Measurements from ENCODE around the gene SNRNP70.

SNRNP70 gene

DNA sequence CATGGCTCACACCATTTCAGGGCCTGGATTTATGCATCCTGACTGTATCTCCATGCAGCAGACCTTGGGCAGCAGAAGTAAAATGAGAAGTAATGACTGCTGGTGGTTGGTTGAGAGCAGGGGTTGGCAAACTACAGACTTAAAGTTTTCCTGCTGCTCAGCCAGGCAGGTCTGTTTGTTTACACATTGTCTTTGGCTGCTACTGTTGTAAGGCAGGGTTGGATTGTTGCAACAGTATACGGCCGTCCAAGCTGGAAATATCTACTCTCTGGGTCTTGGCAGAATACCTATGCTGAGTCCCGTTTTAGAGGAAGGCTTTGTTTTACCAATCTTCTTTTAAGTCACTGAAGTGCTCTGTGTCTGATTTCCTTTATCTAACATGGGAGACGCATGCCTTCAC lies 13.5 kb downstream of the SNRNP70 start:
- 93 to 96% methylated on average over 4 of the region's 4 CpGs for WGBS, 2 experiments

DNA sequence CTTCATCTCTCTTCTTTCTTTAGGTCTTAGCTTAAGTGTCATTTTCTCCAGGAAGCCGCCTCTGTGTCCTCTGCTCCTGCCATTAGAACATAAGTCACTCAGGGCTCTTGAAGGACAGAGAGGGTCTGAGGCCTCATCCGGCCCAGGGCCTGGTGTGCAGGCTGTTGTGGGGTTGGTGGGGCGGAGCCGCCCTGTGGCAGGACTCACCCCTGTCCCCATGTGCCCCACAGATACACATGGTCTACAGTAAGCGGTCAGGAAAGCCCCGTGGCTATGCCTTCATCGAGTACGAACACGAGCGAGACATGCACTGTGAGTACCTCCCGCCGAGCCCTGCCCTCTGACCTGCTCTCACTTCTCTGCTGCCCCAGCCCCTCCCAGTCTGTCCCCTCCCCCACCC lies 15.9 kb downstream of the SNRNP70 start:
- WGBS, 2 experiments, result 90 to 94% methylated on average over 12 of the region's 12 CpGs
- Histone ChIP-seq H3K4me1 (ENCODE audit: control insufficient read depth, insufficient read depth, low read length) (no peaks in the 10 kb centered on the region), H3K27ac (ENCODE audit: insufficient read depth, low read depth, low read length, poor library complexity, severe bottlenecking) (no peak overlapping the region), H3K4me3 (ENCODE audit: insufficient read depth, low read depth, low read length) (no peak overlapping the region), H3K9me3 (ENCODE audit: control insufficient read depth, low read length) (no peaks in the 10 kb centered on the region), H3K36me3 (ENCODE audit: control insufficient read depth, insufficient read depth, low read length) (peaks cover 69% of the 10 kb centered on the region), H3K27me3 (ENCODE audit: control insufficient read depth, insufficient read depth, low read length, poor library complexity, severe bottlenecking) (no peaks in the 10 kb centered on the region)

More for the DNA sequence above, 13.5 kb downstream of the SNRNP70 start:
- Histone ChIP-seq H3K27me3 (ENCODE audit: control insufficient read depth, insufficient read depth, low read length, poor library complexity, severe bottlenecking) (no peaks in the 10 kb centered on the region), H3K4me1 (ENCODE audit: control insufficient read depth, insufficient read depth, low read length) (no peaks in the 10 kb centered on the region), H3K4me3 (ENCODE audit: insufficient read depth, low read depth, low read length) (no peak overlapping the region), H3K36me3 (ENCODE audit: control insufficient read depth, insufficient read depth, low read length) (peaks cover 62% of the 10 kb centered on the region), H3K9me3 (ENCODE audit: control insufficient read depth, low read length) (no peaks in the 10 kb centered on the region), H3K27ac (ENCODE audit: insufficient read depth, low read depth, low read length, poor library complexity, severe bottlenecking) (no peak overlapping the region)

DNA sequence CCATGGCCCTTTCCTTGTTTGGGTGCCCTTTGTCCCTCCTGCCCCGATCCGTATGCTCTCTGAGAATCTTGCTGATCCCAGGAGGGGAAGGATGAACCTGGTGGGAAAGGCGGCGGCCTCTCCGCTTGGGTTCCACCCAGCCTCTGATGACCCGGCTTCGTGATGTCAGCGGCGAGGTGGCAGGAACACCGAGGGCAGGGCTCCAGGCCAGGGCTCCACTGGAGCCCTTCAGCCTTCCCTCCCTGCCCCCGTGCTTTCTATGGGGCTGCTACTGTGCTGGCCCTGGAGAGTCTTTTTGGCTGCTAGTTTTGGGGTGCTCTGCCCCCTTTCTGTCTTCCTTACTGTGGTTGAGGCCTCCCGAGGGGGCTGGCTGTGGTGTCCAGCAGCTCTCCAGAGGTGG lies 17.1 kb downstream of the SNRNP70 start:
- Histone ChIP-seq H3K36me3 (ENCODE audit: control insufficient read depth, insufficient read depth, low read length) (peaks cover 73% of the 10 kb centered on the region), H3K4me1 (ENCODE audit: control insufficient read depth, insufficient read depth, low read length) (no peaks in the 10 kb centered on the region), H3K27me3 (ENCODE audit: control insufficient read depth, insufficient read depth, low read length, poor library complexity, severe bottlenecking) (no peaks in the 10 kb centered on the region), H3K27ac (ENCODE audit: insufficient read depth, low read depth, low read length, poor library complexity, severe bottlenecking) (no peak overlapping the region), H3K4me3 (ENCODE audit: insufficient read depth, low read depth, low read length) (no peak overlapping the region), H3K9me3 (ENCODE audit: control insufficient read depth, low read length) (no peaks in the 10 kb centered on the region)
- WGBS, 2 experiments, result 94 to 97% methylated on average over 12 of the region's 12 CpGs

DNA sequence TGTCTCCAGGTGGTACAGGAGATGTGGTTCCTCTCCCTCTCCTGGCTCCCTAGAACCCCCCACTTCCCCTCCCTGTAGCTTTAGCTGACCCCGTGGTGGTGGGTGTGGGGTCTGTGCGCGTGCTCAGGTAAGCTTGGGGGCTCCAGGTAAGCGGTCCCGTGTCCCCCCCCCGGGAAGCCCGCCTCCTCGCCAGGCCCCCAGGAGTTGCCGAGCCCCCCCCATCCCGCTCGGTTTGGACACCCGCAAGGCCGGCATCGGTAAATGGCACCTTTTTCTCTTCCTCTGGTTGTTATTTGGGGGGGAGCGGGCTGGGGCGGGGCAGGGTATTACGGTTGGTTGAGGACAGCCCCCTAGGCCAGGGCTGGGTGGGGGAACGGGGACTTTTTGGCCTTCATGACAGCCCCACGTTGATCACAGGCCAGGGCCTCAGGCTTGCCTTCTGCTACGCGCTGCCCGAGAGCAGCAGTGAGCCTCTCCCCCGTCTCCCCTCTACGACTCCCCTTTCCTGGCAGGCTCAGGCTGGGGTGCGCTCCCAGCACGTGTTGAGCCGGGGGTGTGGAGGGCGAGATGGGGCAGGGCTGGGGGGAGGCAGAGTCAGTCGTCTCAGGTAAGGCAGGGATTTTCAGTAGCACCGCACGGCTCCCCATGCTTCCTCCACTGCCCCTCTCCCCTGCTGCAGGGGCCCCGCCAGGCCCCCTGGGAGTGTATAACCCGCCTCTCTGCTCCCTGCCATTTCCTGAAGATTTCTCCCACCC lies 18.3 kb downstream of the SNRNP70 start:
- 93 to 94% methylated on average over 33 of the region's 33 CpGs for WGBS, 2 experiments
- no peaks in the 10 kb centered on the region for H3K27me3 ChIP-seq (ENCODE audit: control insufficient read depth, insufficient read depth, low read length, poor library complexity, severe bottlenecking)
- no peaks in the 10 kb centered on the region for H3K4me1 ChIP-seq (ENCODE audit: control insufficient read depth, insufficient read depth, low read length)
- no peaks in the 10 kb centered on the region for H3K9me3 ChIP-seq (ENCODE audit: control insufficient read depth, low read length)
- peaks cover 78% of the 10 kb centered on the region for H3K36me3 ChIP-seq (ENCODE audit: control insufficient read depth, insufficient read depth, low read length)
- H3K4me3 ChIP-seq (ENCODE audit: insufficient read depth, low read depth, low read length), result no peak overlapping the region
- H3K27ac ChIP-seq (ENCODE audit: insufficient read depth, low read depth, low read length, poor library complexity, severe bottlenecking), result no peak overlapping the region

DNA sequence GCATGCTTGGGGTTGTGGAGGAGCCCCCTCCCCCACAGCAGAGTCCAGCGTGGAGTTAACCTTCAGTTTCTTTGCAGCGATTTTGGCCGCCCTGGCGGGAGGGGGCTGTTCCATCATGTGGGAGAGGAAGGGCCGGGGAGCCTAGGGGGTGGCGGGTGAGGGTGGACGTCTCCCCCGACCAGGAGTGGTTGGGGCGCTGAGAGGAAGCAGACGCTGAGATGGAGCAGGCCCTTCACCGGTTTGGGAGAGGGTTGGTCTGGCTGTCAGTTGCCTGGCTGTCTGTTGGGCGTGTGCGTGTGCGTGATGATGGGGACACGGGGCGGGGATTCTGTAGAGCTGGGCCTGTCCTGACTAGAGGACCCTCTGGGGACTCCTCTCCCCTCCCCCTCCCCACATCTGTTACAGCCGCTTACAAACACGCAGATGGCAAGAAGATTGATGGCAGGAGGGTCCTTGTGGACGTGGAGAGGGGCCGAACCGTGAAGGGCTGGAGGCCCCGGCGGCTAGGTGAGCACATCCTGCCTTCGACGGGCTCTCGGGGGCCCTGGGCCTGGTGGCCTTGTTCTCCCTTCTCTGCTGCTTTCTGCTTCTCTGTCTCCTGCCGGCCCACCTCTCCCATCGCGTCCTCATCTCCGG lies 19.1 kb downstream of the SNRNP70 start:
- peaks cover 74% of the 10 kb centered on the region for H3K36me3 ChIP-seq (ENCODE audit: control insufficient read depth, insufficient read depth, low read length)
- 93 to 94% methylated on average over 30 of the region's 30 CpGs for WGBS, 2 experiments
- H3K27me3 ChIP-seq (ENCODE audit: control insufficient read depth, insufficient read depth, low read length, poor library complexity, severe bottlenecking), result no peaks in the 10 kb centered on the region
- H3K4me1 ChIP-seq (ENCODE audit: control insufficient read depth, insufficient read depth, low read length), result no peaks in the 10 kb centered on the region
- no peaks in the 10 kb centered on the region for H3K9me3 ChIP-seq (ENCODE audit: control insufficient read depth, low read length)
- H3K27ac ChIP-seq (ENCODE audit: insufficient read depth, low read depth, low read length, poor library complexity, severe bottlenecking), result no peak overlapping the region
- no peak overlapping the region for H3K4me3 ChIP-seq (ENCODE audit: insufficient read depth, low read depth, low read length)

DNA sequence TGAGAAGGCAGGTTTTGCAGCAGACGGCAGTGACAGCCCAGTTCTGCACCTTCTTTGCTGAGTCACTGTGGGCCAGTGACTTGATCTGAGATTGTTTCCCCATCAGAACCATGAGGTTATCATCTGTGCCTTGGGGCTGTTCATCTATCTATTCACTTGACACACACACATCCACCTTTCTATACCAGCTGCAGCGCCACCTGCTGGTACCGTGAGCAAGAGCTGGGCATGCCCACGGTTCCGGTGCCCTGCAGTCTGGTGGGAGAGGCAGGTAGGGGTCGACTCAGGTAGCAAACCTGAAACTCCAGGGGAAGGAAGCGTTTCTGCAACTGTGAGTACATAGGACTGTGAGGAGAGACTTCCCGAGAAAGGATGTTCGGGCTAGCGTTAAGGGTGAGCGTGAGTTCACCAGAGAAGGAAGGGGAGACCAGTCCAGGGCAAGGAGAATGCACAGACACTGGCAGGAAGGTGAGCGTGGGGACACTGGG lies 21.4 kb downstream of the SNRNP70 start:
- no peak overlapping the region for H3K27ac ChIP-seq (ENCODE audit: insufficient read depth, low read depth, low read length, poor library complexity, severe bottlenecking)
- H3K9me3 ChIP-seq (ENCODE audit: control insufficient read depth, low read length), result no peaks in the 10 kb centered on the region
- H3K4me3 ChIP-seq (ENCODE audit: insufficient read depth, low read depth, low read length), result no peak overlapping the region
- 80 to 81% methylated on average over 12 of the region's 12 CpGs for WGBS, 2 experiments
- peaks cover 57% of the 10 kb centered on the region for H3K36me3 ChIP-seq (ENCODE audit: control insufficient read depth, insufficient read depth, low read length)
- H3K4me1 ChIP-seq (ENCODE audit: control insufficient read depth, insufficient read depth, low read length), result no peaks in the 10 kb centered on the region
- H3K27me3 ChIP-seq (ENCODE audit: control insufficient read depth, insufficient read depth, low read length, poor library complexity, severe bottlenecking), result no peaks in the 10 kb centered on the region

DNA sequence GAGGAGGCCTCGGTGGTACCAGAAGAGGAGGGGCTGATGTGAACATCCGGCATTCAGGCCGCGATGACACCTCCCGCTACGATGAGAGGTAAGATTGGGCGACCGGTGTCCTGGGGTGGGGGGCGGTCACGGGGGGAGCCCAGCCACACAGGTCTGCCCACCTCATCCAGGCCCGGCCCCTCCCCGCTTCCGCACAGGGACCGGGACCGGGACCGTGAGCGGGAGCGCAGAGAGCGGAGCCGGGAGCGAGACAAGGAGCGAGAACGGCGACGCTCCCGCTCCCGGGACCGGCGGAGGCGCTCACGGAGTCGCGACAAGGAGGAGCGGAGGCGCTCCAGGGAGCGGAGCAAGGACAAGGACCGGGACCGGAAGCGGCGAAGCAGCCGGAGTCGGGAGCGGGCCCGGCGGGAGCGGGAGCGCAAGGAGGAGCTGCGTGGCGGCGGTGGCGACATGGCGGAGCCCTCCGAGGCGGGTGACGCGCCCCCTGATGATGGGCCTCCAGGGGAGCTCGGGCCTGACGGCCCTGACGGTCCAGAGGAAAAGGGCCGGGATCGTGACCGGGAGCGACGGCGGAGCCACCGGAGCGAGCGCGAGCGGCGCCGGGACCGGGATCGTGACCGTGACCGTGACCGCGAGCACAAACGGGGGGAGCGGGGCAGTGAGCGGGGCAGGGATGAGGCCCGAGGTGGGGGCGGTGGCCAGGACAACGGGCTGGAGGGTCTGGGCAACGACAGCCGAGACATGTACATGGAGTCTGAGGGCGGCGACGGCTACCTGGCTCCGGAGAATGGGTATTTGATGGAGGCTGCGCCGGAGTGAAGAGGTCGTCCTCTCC lies 22.6 kb downstream of the SNRNP70 start:
- H3K27me3 ChIP-seq (ENCODE audit: control insufficient read depth, insufficient read depth, low read length, poor library complexity, severe bottlenecking), result no peaks in the 10 kb centered on the region
- no peak overlapping the region for H3K27ac ChIP-seq (ENCODE audit: insufficient read depth, low read depth, low read length, poor library complexity, severe bottlenecking)
- peaks cover 50% of the 10 kb centered on the region for H3K36me3 ChIP-seq (ENCODE audit: control insufficient read depth, insufficient read depth, low read length)
- WGBS, 2 experiments, result 96% methylated on average over 93 of the region's 93 CpGs
- no peaks in the 10 kb centered on the region for H3K4me1 ChIP-seq (ENCODE audit: control insufficient read depth, insufficient read depth, low read length)
- H3K4me3 ChIP-seq (ENCODE audit: insufficient read depth, low read depth, low read length), result no peak overlapping the region
- H3K9me3 ChIP-seq (ENCODE audit: control insufficient read depth, low read length), result no peaks in the 10 kb centered on the region

DNA sequence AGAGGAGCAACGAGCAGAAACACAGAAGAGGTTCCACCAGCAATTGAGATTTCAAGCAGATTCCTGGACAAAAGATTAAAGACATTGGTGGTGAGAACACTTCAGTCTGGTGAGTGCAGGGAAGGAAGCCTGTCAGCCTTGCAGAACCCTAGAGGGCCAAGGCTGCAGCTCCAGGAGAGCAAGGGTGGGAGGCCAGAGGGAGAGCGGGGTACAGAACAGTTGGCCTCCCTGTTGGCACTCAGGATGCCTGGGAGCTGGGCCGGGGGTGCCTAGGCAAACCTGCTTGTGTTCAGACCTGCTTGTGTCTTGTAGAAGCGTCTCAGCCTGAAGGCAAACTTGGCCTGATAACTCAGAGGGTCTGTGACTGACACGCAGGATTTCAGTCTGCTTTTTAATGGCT lies 23.8 kb downstream of the SNRNP70 start:
- Histone ChIP-seq H3K36me3 (ENCODE audit: control insufficient read depth, insufficient read depth, low read length) (peaks cover 39% of the 10 kb centered on the region), H3K27ac (ENCODE audit: insufficient read depth, low read depth, low read length, poor library complexity, severe bottlenecking) (no peak overlapping the region)

DNA sequence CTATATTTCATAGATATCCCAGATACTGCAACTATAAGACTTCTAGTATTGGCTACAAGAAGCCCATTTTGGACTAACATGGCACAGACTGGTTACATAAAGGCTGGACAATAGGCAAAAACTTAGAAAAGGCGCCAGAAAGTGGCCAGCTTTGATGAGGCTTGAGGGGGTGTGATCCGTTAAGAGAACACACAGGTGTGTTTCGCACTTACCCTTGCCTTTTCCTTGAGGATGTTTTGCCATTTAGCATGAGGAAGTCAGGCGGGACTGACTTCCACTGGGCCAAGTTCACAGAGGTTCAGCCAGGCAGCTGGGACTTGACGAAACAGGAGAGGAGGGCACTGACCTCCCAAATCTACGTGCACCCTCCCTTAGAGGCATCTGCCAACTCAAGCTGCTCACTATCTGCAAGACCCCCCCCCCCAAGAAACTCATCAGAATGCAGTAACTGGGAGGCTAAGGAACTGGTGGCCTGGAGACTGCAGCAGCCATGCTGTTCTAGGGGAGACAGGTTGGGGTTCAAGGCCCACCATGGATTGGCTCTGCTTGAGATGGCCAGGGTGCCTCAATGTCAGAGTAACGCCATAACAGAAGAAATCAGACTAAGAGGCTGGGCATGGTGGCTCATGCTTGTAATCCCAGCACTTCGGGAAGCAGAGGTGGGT lies 24.4 kb downstream of the SNRNP70 start:
- Histone ChIP-seq H3K9me3 (ENCODE audit: control insufficient read depth, low read length) (no peaks in the 10 kb centered on the region), H3K4me1 (ENCODE audit: control insufficient read depth, insufficient read depth, low read length) (no peaks in the 10 kb centered on the region), H3K4me3 (ENCODE audit: insufficient read depth, low read depth, low read length) (no peak overlapping the region), H3K27ac (ENCODE audit: insufficient read depth, low read depth, low read length, poor library complexity, severe bottlenecking) (no peak overlapping the region), H3K27me3 (ENCODE audit: control insufficient read depth, insufficient read depth, low read length, poor library complexity, severe bottlenecking) (no peaks in the 10 kb centered on the region), H3K36me3 (ENCODE audit: control insufficient read depth, insufficient read depth, low read length) (peaks cover 33% of the 10 kb centered on the region)
- WGBS, 2 experiments, result 94 to 95% methylated on average over 7 to 8 of the region's 8 CpGs

More for the DNA sequence above, 23.8 kb downstream of the SNRNP70 start:
- Histone ChIP-seq H3K27me3 (ENCODE audit: control insufficient read depth, insufficient read depth, low read length, poor library complexity, severe bottlenecking) (no peaks in the 10 kb centered on the region), H3K9me3 (ENCODE audit: control insufficient read depth, low read length) (no peaks in the 10 kb centered on the region), H3K4me3 (ENCODE audit: insufficient read depth, low read depth, low read length) (no peak overlapping the region), H3K4me1 (ENCODE audit: control insufficient read depth, insufficient read depth, low read length) (no peaks in the 10 kb centered on the region)
- WGBS, 2 experiments, result 96 to 97% methylated on average over 5 of the region's 5 CpGs
